ENCODE data around the gene AAMDC.

GRCh38 chr11:77882396-77882795 is 61.5 kb downstream of the AAMDC start:
- TF ChIP-seq EP300 (IDR thresholded peaks at IDR 0.05; ENCODE audit: borderline replicate concordance) (no peak), RAD21 (IDR thresholded peaks at IDR 0.05; ENCODE audit: low read depth) (no peak), TAF1 (IDR thresholded peaks at IDR 0.05; ENCODE audit: low read depth) (no peak), EGR1 (IDR thresholded peaks at IDR 0.05) (no peak), CEBPB (IDR thresholded peaks at IDR 0.05) (no peak), YY1 (IDR thresholded peaks at IDR 0.05; ENCODE audit: low read depth) (no peak), MAX (IDR thresholded peaks at IDR 0.05) (no peak)
